Neural cell (in vitro differentiated cells): ENCODE results near the gene KRTAP10-2. TPM values are rescaled to one million over a fixed set of nuclear protein-coding genes. Genes with fewer than 3 reads are reported as not detected.

Experiments
- H2AFZ ChIP-seq: fragments of 200-600, 300-800 bp; sonication (generic), shearing (Covaris generic); 2 replicates; pipeline ENCODE4 v1.6.0; 2014; ENCODE audit warnings: low read depth, mild to moderate bottlenecking, antibody characterized with exemption, low read length, moderate library complexity
- H3F3A ChIP-seq: fragments of 200-600 bp; shearing (Covaris generic); 2 replicates; pipeline ENCODE4 v1.6.1; 2016; ENCODE audit warnings: mild to moderate bottlenecking, moderate library complexity, mixed read lengths, antibody characterized with exemption, low read length; ENCODE audit not compliant: insufficient read depth, poor library complexity, severe bottlenecking
- H3K27ac ChIP-seq: fragments of 200-600, 300-800 bp; sonication (generic), shearing (Covaris generic); 2 replicates; pipeline ENCODE4 v1.5.1; 2014; ENCODE audit warnings: mild to moderate bottlenecking, low read length, moderate library complexity
- H3K27me3 ChIP-seq: fragments of 300-800, 200-600 bp; sonication (generic), shearing (Covaris generic); 2 replicates; pipeline ENCODE4 v1.6.0; 2014; ENCODE audit warnings: mild to moderate bottlenecking, low read depth, low read length, moderate library complexity; ENCODE audit not compliant: insufficient read depth
- H3K36me3 ChIP-seq: fragments of 300-800, 200-600 bp; sonication (generic), shearing (Covaris generic); 2 replicates; pipeline ENCODE4 v1.5.1; 2014; ENCODE audit warnings: mild to moderate bottlenecking, antibody characterized with exemption, low read length, moderate library complexity; ENCODE audit not compliant: insufficient read depth
- H3K4me2 ChIP-seq: fragments of 300-800, 200-600 bp; sonication (generic), shearing (Covaris generic); 2 replicates; pipeline ENCODE4 v1.6.0; 2014; ENCODE audit warnings: mild to moderate bottlenecking, low read length
- H3K4me3 ChIP-seq: fragments of 300-800, 200-600 bp; sonication (generic), shearing (Covaris generic); 2 replicates; pipeline ENCODE4 v1.5.1; 2014; ENCODE audit warnings: mild to moderate bottlenecking, low read length, moderate library complexity
- H3K79me2 ChIP-seq: fragments of 200-600 bp; shearing (Covaris generic); replicated peaks from 2 replicates; pipeline ENCODE4 v1.6.0; 2014; ENCODE audit warnings: mild to moderate bottlenecking, low read length, moderate library complexity; ENCODE audit not compliant: insufficient read depth
- H3K9ac ChIP-seq: fragments of 300-800, 200-600 bp; sonication (generic), shearing (Covaris generic); 2 replicates; pipeline ENCODE4 v1.6.1; 2016; ENCODE audit warnings: mild to moderate bottlenecking, low read length, mixed read lengths
- H3K9me2 ChIP-seq: fragments of 200-600 bp; shearing (Covaris generic); 2 replicates; pipeline ENCODE4 v1.6.1; 2016; ENCODE audit warnings: mild to moderate bottlenecking, low read length, mixed read lengths; ENCODE audit not compliant: insufficient read depth
- H3K9me3 ChIP-seq: fragments of 200-600, 300-800 bp; sonication (generic), shearing (Covaris generic); 2 replicates; pipeline ENCODE4 v1.6.1; 2016; ENCODE audit warnings: mild to moderate bottlenecking, mixed run types, low read length, moderate library complexity, mixed read lengths
- H4K20me1 ChIP-seq: fragments of 200-600 bp; shearing (Covaris generic); 2 replicates; pipeline ENCODE4 v1.6.1; 2016; ENCODE audit warnings: mild to moderate bottlenecking, mixed run types; ENCODE audit not compliant: insufficient read depth
- CTCF ChIP-seq: fragments of 450-650 bp; IDR thresholded peaks from 2 replicates; pipeline ENCODE4 v1.5.1; 2014; ENCODE audit warnings: antibody characterized with exemption, mild to moderate bottlenecking, moderate library complexity; ENCODE audit not compliant: poor library complexity, severe bottlenecking
- EP300 ChIP-seq: fragments of 450-650 bp; conservative IDR thresholded peaks from 2 replicates; pipeline ENCODE4 v1.6.1; 2014; ENCODE audit warnings: antibody characterized with exemption, mild to moderate bottlenecking, moderate library complexity; ENCODE audit not compliant: poor library complexity, severe bottlenecking
- EZH2 ChIP-seq: fragments of 200-600, 300-800 bp; shearing (Covaris generic), sonication (generic); IDR thresholded peaks from 2 replicates; pipeline ENCODE4 v1.6.1; 2014; ENCODE audit warnings: antibody characterized with exemption, low read length, borderline replicate concordance, mild to moderate bottlenecking; ENCODE audit not compliant: insufficient read depth, poor library complexity, severe bottlenecking
- MXI1 ChIP-seq: fragments of 450-650 bp; conservative IDR thresholded peaks from 2 replicates; pipeline ENCODE4 v1.6.1; 2014; ENCODE audit warnings: antibody characterized with exemption, mild to moderate bottlenecking; ENCODE audit not compliant: poor library complexity, severe bottlenecking
- POLR2AphosphoS5 ChIP-seq: IDR thresholded peaks from 2 replicates; pipeline ENCODE4 v1.6.1; 2012
- RAD21 ChIP-seq: fragments of 450-650 bp; conservative IDR thresholded peaks from 2 replicates; pipeline ENCODE4 v1.6.1; 2014; ENCODE audit warnings: antibody characterized with exemption, mild to moderate bottlenecking, moderate library complexity
- REST ChIP-seq: IDR thresholded peaks from 2 replicates; pipeline ENCODE4 v1.6.1; 2012; ENCODE audit warnings: borderline replicate concordance
- SMC3 ChIP-seq: fragments of 450-650 bp; conservative IDR thresholded peaks from 2 replicates; pipeline ENCODE4 v1.6.1; 2014; ENCODE audit warnings: antibody characterized with exemption, mild to moderate bottlenecking, moderate library complexity; ENCODE audit not compliant: poor library complexity
- TAF1 ChIP-seq: IDR thresholded peaks from 2 replicates; pipeline ENCODE4 v1.6.1; 2012; ENCODE audit warnings: low read depth
- polyA plus RNA-seq: library from polyadenylated mRNA; depleted of rRNA; stranded (reverse); fragments of >200 nt; gene quantifications from 2 replicates; pipeline ENCODE4 v1.2.3, GENCODE V29; 2014

KRTAP10-2 gene
- polyA plus RNA-seq, 1 donor from 2014 or later = not detected

- H3F3A ChIP-seq = no peaks in the 10 kb centered on the region
- no peak overlapping the region for H2AFZ ChIP-seq
- H3K9me2 ChIP-seq = no peaks in the 10 kb centered on the region
- H3K27ac ChIP-seq = no peak overlapping the region
- no peaks in the 10 kb centered on the region for H3K79me2 ChIP-seq
- no peak overlapping the region for H3K4me2 ChIP-seq
- TF ChIP-seq CTCF = no peak
- no peak for TF ChIP-seq POLR2AphosphoS5
- no peak for TF ChIP-seq SMC3
- TF ChIP-seq TAF1 = no peak
- no peaks in the 10 kb centered on the region for H4K20me1 ChIP-seq
- no peaks in the 10 kb centered on the region for H3K36me3 ChIP-seq
- H3K4me3 ChIP-seq = no peak overlapping the region
- no peaks in the 10 kb centered on the region for H3K9me3 ChIP-seq
- H3K27me3 ChIP-seq = no peaks in the 10 kb centered on the region
- H3K9ac ChIP-seq = no peak overlapping the region
These were observed 42.9 kb downstream of the KRTAP10-2 start for GRCh38 chr21:44508426-44508710.

GRCh38 chr21:44507673-44508425, 43.5 kb downstream of the KRTAP10-2 start:
- Histone ChIP-seq H4K20me1 (no peaks in the 10 kb centered on the region), H3K4me2 (no peak overlapping the region), H3K9ac (no peak overlapping the region), H3K9me3 (no peaks in the 10 kb centered on the region), H3K79me2 (no peaks in the 10 kb centered on the region), H3K9me2 (no peaks in the 10 kb centered on the region), H3F3A (no peaks in the 10 kb centered on the region), H2AFZ (no peak overlapping the region), H3K27ac (no peak overlapping the region), H3K27me3 (no peaks in the 10 kb centered on the region), H3K36me3 (no peaks in the 10 kb centered on the region), H3K4me3 (no peak overlapping the region)
- TF ChIP-seq SMC3 (no peak), POLR2AphosphoS5 (no peak), EZH2 (no peak), EP300 (no peak), RAD21 (no peak)

DNA sequence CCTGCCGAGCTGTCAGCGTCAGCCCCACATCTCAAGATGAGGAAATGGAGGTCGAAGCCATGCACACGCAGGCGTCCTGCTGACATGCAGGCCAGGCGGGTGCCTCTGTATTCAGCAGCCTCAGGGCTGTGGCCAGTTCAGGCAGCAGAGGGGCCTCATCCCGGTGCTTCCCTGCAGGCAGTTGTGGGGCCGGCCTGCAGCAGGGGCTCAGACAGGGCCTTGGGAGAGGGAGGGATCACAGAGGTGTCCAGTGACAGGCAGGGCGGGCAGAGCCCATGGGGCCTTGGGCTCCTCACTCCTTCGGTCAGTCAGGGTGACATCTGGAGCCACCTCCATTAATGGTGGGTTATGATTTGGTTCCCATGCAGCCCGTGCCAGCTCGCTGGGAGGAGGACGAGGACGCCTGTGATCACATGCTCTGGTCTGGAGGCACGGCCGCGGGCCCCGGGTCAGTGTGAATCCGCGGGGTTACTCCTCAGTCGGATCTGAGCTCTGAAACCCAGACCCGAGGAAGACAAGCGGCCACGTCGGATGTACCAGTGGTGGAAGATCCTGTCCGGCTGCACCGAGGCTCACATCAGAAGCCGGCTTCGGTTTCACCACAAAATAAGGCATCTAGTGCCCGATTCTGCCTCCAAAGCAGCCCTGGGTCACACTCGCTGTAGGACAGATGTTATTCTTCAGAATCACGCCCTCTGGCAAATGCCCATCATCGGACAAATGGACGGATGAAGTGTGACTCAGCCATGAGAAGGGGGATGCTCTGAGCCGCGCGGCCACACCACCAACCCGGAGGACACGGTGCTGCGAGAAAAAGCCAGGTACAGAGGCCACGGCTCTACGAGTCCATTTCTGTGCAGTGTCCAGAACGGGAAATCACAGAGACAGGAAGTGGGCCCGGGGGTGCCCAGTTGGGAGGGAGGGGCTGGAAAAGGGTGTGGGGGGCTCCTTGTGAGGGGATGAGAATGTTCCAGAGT, 44.7 kb downstream of the KRTAP10-2 start:
- Histone ChIP-seq H3K36me3 (no peaks in the 10 kb centered on the region), H3K4me2 (no peak overlapping the region), H3K27me3 (no peaks in the 10 kb centered on the region), H2AFZ (no peak overlapping the region), H3K9me2 (no peaks in the 10 kb centered on the region), H3K79me2 (no peaks in the 10 kb centered on the region), H3K4me3 (no peak overlapping the region), H4K20me1 (no peaks in the 10 kb centered on the region), H3K9me3 (no peaks in the 10 kb centered on the region), H3F3A (no peaks in the 10 kb centered on the region), H3K27ac (no peak overlapping the region), H3K9ac (no peak overlapping the region)
- TF ChIP-seq CTCF (no peak), REST (no peak), SMC3 (no peak), POLR2AphosphoS5 (no peak), RAD21 (no peak), EP300 (no peak), TAF1 (no peak), MXI1 (no peak), EZH2 (no peak)
